NCI-H2107 treated with DMSO at 0.1 percent for 48 hours (cell line): ENCODE data around the gene GAA.
"Not testable (repeated sequence)": the region's sequence is repeated elsewhere in the genome, so short reads cannot be mapped to it uniquely, and the experiment has no call there.

ENCODE experiments used
- DNase-seq: peaks from one replicate; lab custom pipeline; 2025; ENCODE audit not compliant: unreplicated experiment; lab: John Stamatoyannopoulos, UW

The GAA gene

DNA sequence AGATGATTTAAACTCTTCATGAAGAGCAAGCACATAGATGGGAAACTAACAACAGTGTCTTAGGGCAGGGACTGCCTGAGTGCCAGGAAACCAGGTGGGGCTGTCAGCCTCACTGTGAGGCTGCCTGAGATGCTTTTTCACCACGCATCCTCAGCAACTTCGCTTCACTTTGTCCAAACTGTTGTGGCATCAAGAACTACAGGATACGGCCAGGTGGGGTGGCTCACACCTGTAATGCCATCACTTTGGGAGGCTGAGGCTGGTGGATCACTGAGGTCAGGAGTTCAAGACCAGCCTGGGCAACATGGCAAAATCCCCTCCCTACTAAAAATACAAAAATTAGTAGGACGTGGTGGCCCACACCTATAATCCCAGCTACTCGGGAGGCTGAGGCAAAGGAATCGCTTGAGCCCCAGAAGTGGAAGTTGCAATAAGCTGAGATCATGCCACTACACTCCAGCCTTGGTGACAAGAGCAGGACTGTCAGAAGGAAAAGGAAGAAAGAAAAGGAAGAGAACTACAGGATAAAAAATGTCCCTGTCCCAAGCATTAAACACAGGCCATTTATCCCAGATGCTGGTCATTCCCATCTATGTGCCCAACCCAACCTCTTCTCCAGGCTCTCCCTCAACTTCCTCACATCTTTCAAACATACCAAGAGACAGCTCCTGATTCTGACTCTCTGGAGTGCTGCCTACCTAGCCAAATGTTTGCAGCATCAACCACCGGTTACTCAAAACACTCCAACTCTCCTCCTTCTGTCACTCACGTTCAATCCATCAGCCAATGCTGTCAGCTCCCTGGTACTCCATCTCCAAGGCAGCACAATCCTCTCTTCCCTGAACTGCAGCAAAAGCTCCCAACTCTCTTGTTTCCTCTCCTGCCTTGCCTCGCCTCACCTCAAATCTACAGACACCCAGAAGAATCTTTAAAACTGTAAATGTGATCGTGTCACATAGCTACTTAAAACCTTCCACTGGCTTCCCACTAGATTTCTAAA, 44.0 kb downstream of the GAA start:
- no peak for DNase-seq

DNA sequence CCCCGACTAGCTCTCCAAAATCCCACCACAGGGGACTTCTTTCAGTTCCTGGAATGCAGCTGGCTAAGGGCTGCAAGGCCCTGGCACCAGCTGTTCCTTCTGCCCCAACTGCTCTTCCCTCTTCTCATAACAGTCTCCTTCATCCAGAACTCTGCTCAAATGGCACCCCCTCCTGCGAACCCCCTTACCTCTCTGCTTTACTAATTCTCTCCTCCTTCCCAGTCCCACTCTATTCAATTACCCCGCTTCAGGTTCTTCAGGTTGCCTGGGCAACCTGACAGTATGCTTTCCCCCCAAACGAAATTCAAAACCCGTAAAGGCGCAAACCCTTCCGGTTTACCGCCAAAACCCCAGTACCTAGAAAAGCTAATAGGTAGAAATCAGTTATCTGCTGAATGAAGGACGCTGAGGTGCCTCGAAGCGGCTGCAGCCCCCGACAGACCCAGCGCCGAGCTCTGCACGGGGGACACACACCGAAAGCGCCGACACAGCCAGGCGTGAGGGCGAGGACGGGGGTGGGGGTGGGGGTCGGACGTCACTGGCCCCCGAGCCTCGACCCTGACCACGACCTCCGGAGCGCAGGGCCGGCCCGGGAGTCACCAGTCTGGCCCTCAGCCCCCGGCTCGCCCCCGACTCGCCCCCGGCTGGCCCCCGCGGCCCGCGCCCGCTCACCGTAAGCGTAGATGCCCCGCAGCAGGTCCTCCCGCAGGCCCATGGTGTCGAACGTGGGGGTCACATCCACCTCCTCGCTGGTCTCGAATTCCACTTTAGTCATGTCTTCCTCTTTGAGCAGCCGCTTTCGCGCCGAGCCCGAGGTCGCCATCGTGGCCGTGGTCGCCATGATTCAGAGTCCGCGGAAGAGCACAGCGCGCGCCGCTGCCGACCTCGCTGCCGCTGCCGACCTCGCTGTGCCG, 45.0 kb downstream of the GAA start:
- no peak for DNase-seq

DNA sequence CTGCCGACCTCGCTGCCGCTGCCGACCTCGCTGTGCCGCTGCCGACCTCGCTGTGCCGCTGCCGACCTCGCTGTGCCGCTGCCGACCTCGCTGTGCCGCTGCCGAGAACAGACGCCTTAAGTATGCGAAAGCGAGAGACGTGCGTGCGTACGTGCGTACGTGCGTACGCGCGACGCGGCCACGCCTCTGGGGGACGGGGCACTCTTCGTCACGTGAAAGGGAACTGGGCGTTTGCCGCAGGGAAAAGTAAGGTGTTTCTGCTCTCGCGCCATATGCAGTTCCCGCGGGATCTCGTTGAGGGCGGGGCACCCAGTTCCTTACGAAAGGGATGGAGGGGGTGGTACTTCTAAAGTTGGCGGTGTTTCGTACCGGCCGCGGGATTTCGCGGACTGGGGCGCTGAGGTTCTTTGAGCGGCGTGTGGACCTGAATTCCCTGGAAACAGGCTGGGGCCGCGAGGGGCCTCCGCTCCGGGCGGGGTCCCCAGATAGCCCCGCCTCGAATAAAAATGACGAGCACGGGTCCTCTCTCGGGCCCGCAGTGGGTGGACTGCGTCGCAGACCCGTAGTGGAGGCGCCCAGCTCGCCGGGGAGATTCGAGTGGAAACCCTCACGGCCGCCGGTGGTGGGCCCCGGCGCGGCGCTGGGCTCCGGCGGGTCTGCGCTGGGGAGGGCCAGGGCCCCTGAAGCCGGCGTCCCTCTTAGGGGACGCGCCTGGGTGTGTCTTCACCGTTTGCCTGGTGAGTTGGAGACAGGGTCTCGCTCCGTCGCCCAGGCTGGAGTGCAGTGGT, 45.8 kb downstream of the GAA start, which contains the start of gene EIF4A3:
TSS of gene EIF4A3 (minus strand) at position 94 of the 788 bp plus-strand sequence. CDS start 167 bp downstream, outside the sequence.
- DNase-seq: peak; percentile 92

DNA sequence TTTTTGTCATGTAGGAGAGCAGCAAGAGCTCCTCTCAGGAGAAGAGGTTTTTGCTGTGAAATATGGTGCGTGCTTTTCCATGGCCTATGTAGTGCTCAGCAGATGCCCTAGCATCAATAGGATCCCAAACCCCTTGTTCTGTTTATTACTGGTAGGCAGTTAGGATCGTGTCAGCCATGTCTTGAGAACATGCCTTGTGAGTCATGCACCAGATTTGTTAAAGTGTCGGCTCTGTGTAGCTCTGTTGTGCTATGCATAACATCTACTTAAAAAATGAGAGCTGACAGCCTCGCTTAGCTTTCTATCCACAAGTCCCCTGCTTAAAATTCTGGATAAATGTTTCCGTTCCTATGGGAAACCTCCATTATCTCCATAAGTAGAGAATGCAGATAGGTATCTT, 50.0 kb downstream of the GAA start:
- DNase-seq: no peak

DNA sequence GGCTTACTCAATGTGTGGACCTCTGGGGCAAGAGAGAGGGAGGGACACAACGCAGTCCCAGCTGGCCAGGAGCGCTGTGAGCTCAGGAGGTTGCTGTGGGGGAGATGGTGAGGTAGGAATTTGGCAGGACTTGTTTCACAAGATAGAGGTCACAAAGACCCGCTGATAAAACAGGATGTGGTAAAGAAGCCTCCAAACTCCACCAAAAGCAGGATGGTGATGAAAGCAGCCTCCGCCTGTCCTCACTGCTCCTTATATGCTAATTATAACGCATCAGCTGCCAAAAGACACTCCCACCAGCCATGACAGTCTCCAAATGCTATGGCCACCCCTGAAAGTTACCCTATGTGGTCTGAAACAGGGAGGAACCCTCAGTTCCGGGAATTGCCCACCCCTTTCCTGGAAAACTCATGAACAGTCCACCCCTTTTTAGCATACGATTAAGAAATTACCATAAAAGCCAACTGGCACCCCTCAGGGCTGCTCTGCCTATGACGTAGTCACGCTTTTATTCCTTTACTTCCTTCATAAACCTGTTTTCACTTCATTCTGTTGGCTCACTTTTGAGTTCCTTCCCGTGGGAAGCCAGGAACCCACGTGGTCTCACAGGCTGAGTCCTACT, 50.8 kb downstream of the GAA start:
- no peak for DNase-seq

DNA sequence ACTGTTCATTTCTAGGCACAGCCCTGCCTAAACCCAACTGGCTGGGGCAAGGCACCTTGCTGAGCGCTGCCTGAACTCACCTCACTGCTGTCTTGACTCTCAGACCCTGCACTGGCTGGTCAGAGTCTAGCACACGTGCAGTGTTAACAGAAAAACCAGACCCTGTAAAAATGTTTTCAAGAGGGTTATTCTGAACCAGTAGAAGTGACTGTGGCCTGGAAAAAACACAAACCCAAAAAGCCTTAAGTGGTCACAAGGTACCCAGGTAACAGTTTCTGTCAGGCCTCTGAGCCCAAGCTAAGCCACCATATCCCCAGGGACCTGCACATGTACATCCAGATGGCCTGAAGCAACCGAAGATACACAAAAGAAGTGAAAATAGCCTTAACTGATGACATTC, 51.6 kb downstream of the GAA start:
- no peak for DNase-seq

DNA sequence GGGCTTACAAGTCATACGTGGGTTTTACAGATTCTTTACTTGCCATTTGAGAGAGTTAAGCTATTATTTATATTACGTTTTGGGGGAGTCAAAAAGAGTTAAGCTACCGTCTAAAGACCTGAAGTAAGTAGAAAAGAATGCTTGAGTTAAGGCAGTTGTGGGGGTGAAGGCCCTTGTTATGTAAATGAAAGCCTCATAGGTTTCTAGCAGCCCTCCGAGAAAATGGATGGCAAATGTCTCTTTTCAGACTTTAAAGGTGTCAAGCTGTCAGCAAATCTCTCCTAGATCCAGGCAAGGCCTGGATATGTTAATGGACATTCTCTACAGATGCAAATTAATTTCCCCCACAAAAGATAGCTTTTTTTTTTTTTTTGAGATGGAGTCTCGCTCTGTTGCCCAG, 52.8 kb downstream of the GAA start:
- no peak for DNase-seq

DNA sequence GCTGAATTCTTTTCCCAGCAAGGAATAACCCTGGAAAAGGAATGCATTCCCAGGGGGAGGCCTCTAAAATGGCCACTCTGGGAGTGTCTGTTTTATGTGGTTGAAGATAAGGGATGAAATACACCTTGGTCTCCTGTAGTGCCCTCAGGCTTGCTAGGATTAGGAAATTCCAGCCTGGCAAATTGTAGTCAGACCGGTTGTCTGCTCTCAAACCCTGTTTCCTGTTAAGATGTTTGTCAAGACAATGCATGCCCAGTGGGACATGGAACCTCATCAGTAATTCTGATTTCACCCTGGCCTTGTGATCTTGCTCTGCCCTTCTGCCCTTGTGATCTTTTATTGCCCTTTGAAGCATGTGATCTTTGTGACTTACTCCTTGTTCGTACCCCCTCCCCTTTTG, 54.2 kb downstream of the GAA start:
- DNase-seq: not testable (repeated sequence)

DNA sequence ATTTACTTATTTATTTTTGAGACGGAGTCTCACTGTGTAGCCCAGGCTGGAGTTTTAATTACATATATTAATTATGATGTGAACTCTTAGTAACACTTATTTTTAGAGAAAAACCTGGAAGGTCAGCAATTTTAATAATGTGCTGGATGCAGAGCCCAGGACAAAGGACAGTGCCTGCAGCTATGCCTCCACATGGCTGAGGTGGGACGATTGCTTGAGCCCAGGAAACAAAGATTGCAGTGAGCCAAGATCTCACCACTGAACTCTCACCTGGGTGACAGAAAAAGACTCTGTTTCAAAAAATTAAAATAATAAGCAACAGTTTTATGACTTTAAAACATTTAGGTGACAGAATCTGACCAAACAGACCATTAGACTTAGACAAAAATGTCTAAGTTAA, 57.5 kb downstream of the GAA start:
- DNase-seq: no peak

DNA sequence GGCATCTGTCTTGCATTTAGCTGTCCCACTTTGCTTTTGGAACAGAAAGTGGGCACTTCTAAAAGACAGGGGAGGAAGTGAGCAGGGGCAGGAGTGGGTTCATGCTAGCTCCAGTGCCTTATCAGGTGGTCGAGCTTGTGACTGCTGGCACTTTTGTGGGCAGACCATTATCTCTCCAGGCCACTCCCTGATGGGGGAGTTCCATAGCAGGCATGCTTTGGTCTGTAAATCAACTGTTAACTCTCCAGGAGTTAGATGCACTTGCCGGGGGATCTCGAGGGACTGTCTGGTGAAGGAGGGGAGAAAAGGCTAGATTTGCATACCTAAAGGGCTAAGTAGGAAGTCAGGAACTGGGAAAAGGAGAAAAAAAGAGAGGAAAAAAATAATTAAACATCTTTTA, 59.2 kb downstream of the GAA start:
- no peak for DNase-seq

DNA sequence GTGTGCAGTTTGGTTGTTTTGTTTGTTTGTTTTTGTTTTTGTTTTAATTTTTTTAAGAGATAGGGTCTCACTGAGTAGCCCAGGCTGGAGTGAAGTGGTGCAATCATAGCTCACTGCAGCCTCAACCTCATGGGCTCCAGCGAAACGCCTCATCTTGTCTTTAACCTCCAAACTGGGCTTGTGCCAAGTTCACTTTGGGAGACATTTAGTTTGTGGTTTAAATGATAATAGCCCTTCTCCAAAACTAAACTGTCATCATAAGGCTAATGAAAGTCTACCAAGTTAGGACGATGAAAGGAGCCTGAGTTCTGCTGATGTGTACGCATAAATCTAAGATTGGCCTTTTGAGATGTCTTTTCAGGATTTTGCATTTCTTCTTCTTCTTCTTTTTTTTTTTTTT, 62.0 kb downstream of the GAA start:
- DNase-seq: no peak

DNA sequence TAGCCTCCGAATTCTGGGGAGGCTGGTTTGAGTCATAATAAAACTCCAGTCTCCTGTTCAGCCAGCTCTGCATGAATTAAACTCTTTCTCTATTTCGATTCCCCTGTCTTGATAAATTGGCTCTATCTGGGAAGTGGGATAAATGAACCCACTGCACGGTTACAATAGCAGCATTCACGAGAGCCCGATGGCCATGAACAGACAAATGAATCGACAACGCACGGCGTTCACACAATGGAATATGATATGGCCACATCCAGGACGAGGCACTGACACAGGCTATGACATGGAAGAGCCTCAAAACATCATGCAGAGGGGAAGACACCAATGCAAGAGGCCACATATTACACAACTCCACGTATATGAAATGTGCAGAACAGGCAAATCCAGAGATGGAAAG, 62.8 kb downstream of the GAA start:
- DNase-seq: no peak

DNA sequence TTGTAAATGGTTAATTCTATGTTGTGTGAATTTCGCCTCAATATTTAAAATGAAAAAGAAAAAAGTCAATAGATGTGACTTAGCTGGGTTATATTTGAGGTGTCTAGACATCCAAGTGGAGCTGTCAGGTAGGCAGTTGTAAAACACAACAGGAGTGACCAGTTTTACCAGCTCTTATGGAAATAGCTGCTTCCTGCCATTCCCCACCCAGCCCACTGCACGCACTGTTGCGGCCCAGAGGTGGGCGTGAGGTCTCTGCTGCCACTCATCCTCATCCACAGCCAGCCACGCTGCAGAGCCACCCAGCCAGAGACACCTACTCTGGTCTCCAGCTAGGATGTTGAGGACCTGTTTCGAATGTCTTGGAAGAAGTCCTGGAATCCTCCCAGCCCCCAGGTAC, 65.1 kb downstream of the GAA start:
- no peak for DNase-seq

DNA sequence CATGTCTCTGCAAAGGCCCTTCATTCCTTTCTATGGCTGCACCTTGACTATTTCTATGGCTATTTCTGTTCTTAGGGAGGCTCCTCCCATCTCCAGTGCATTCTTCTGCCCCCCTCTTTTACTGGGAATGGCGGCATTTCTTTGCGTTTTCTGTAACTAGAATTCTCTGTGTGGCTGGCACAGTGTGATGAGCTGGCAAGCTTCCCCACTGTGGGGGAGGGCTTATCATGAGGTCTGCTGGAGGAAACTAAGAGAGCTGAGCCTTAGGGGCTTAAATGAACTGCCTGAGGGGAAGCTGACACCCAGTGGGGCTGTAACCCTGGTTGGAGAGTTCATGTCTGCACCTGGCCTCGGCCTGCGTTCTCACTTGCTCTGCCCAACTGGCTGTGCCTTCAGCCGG, 67.0 kb downstream of the GAA start:
- DNase-seq: no peak

DNA sequence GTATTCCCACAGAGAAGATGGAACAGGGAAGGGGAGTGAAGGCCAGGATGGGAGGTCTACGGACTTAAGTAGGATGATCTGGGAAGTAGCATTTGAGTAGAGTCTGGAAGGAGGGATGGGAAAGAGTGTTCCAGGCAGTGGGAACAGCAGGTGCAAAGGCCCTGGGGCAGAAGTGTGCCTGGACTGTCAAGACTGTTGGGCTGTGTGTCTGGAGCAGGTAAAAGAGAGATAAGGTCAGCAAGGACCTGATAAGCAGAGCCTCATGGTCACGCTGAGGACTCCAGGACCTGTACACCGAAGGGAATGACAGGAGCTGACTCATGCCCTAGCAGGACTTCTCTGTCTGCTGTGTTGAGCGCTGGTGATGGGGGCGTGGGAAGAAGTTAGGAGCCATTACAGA, 67.7 kb downstream of the GAA start:
- no peak for DNase-seq
